ENCODE measurements around the gene PRPF6. TPM values are rescaled to one million over a fixed set of nuclear protein-coding genes. Genes with fewer than 3 reads are reported as not detected.
A peak's percentile ranks its signal among the peaks of the same experiment; 100 is the strongest.

Gene PRPF6
- polyA plus RNA-seq, 1 experiment: 52.3 TPM

GRCh38 chr20:64062596-64063388, 81.9 kb downstream of the PRPF6 start, which contains the start of gene TCEA2:
Gene TCEA2, plus strand, starts transcription at chr20:64063198. Its CDS starts 115 bp downstream, at chr20:64063313.
- POLR2A ChIA-PET: no interaction called here
- Histone ChIP-seq H3K4me3 (ENCODE audit: low read depth, low read length) (peak within 1 kb of the TSS; percentile 83), H3K36me3 (ENCODE audit: control insufficient read depth, insufficient read depth, low read length) (no peaks in the 10 kb centered on the region), H3K27me3 (ENCODE audit: control insufficient read depth, insufficient read depth, low read length) (no peaks in the 10 kb centered on the region)
- DNase-seq (ENCODE audit: low read depth): peak; percentile 60
- CTCF ChIA-PET: interaction anchor here (1.0 to 2.7 kb wide), 4 partner anchors 9 to 82 kb away, joined by 3 to 21 read pairs (median 4); partner anchors contain the start of gene OPRL1
- no peak for TF ChIP-seq CTCF (IDR thresholded peaks at IDR 0.05; ENCODE audit: insufficient read depth, low read depth, low read length)

DNA sequence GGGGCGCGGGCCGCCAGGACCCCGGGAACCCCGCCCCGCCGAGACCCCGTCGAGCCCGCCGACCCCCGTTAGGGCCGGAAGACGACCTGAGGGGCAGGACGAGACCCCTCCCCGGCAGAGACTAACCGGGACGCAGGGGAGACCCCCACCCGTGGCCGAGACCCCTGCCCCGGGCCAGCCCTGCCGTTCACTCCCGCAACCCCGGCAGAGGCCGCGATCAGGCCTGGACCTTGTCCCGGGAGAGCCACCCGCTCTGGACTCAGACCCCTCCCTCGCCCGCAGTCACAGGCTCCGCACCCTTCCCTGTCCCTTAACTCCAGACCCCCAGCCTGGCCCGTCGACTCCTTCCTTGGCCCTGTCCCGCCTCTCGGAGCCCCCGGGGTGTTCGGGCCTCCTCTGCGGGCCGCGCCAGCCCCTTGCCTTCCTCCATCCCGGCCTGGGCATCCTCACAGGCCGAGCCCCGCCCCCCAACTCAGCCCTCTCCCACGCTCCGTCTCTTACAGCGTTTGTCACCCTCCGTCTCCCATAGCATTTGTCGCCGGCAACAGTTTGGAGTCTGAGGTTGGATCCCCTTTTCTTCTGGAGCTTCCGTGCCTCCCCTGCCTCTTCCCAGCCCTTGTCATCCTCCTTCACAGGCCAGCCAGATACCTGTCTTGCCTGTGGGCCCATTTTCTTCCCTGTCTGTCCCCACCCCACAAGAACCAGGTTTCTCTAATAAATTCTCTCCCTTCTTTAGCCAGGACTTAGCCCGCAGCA, 82.6 kb downstream of the PRPF6 start:
- Histone ChIP-seq H3K36me3 (ENCODE audit: control insufficient read depth, insufficient read depth, low read length) (no peaks in the 10 kb centered on the region), H3K4me3 (ENCODE audit: low read depth, low read length) (peak overlapping the region; percentile 83), H3K27me3 (ENCODE audit: control insufficient read depth, insufficient read depth, low read length) (no peaks in the 10 kb centered on the region)
- no peak for DNase-seq (ENCODE audit: low read depth)
- CTCF ChIA-PET: interaction anchor here (1.0 to 2.7 kb wide), 4 partner anchors 10 to 57 kb away, joined by 3 to 21 read pairs (median 6); partner anchors contain the start of gene OPRL1
- TF ChIP-seq CTCF (IDR thresholded peaks at IDR 0.05; ENCODE audit: insufficient read depth, low read depth, low read length): no peak
- POLR2A ChIA-PET: no interaction called here

DNA sequence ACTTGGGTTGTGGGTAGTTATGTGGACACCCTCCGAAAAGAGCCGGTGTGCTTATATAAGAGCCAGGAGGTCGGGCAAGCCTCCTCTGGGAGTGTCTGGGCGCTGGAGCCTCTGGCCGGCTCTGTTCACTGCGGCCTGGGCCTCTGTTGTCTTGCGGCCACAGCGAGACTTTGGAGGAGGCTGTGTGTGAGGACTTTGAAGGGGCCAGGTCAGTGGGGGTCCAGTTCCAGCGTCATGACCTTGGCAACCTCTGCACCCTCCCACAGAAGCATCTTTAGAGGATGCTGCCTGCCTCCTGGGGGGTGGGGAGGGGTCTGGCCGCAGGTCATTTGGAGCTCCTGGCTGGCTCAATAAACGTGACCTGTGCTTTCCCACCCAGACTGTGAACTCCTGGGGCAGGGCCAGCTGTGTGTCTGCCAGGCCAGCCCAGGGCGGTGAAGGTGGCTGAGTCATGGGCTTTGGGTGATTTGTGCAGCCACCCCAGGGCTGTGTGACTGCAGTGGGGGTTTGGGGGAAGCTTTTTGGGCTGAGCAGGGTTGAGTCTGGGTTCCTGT, 83.3 kb downstream of the PRPF6 start:
- no peak for TF ChIP-seq CTCF (IDR thresholded peaks at IDR 0.05; ENCODE audit: insufficient read depth, low read depth, low read length)
- Histone ChIP-seq H3K27me3 (ENCODE audit: control insufficient read depth, insufficient read depth, low read length) (no peaks in the 10 kb centered on the region), H3K4me3 (ENCODE audit: low read depth, low read length) (peak overlapping the region; percentile 83), H3K36me3 (ENCODE audit: control insufficient read depth, insufficient read depth, low read length) (no peaks in the 10 kb centered on the region)
- DNase-seq (ENCODE audit: low read depth): peak; percentile 10
- ChIA-PET POLR2A (no interaction called here), CTCF (interaction anchor here (1.9 kb wide), 1 partner anchor 56 kb away, joined by 6 read pairs; no protein-coding TSS in a partner anchor)

- Histone ChIP-seq H3K27me3 (ENCODE audit: control insufficient read depth, insufficient read depth, low read length) (no peaks in the 10 kb centered on the region), H3K4me3 (ENCODE audit: low read depth, low read length) (no peak overlapping the region), H3K36me3 (ENCODE audit: control insufficient read depth, insufficient read depth, low read length) (no peaks in the 10 kb centered on the region)
- no peak for DNase-seq (ENCODE audit: low read depth)
- no peak for TF ChIP-seq CTCF (IDR thresholded peaks at IDR 0.05; ENCODE audit: insufficient read depth, low read depth, low read length)
- CTCF ChIA-PET: interaction anchor here (0.9 to 1.9 kb wide), 6 partner anchors 18 to 88 kb away, joined by 3 to 6 read pairs (median 4); partner anchors contain the start of gene PRPF6
- POLR2A ChIA-PET: no interaction called here
Measured at GRCh38 chr20:64065062-64065973, 84.4 kb downstream of the PRPF6 start.
